ENCODE data around the gene GDAP2. TPM values are rescaled to one million over a fixed set of nuclear protein-coding genes. Genes with fewer than 3 reads are reported as not detected.

GDAP2 gene
- total and polyA plus RNA-seq, 11 donors: 1.4 to 25.6 (median 19.0) TPM

GRCh38 chr1:117871013-117871412 is 58.4 kb downstream of the GDAP2 start:
- Histone ChIP-seq H3K36me3 (peaks cover 0 to 94% (median 83%) of the 10 kb centered on the region in 9 donors), H3K4me3 (no peak overlapping the region), H3K4me1 (no peaks in the 10 kb centered on the region), H3K9me3 (peaks cover 0 to 18% (median 0%) of the 10 kb centered on the region in 12 donors), H3K27ac (no peak overlapping the region), H3K27me3 (no peaks in the 10 kb centered on the region)
- intact Hi-C loops (cut with DNase I): no loop called here
- no peak for TF ChIP-seq POLR2A (IDR thresholded peaks at IDR 0.05)
- no peak for TF ChIP-seq CTCF (IDR thresholded peaks at IDR 0.05)
- DNase-seq (no peak), ATAC-seq (no peak)

GRCh38 chr1:117861694-117862093 is 67.7 kb downstream of the GDAP2 start:
- Histone ChIP-seq H3K4me1 (peaks cover 0 to 6% (median 0%) of the 10 kb centered on the region in 12 donors), H3K27me3 (no peaks in the 10 kb centered on the region), H3K4me3 (no peak overlapping the region), H3K27ac (no peak overlapping the region), H3K36me3 (peaks cover 0 to 43% (median 33%) of the 10 kb centered on the region in 9 donors), H3K9me3 (peaks cover 0 to 4% (median 0%) of the 10 kb centered on the region in 12 donors)
- DNase-seq: no peak
- TF ChIP-seq POLR2A (IDR thresholded peaks at IDR 0.05) (no peak), CTCF (IDR thresholded peaks at IDR 0.05) (no peak)
- intact Hi-C loops (cut with DNase I): no loop called here
- WGBS, 4 donors: 39 to 73% (median 55%) methylated on average over 2 of the region's 2 CpGs
- ATAC-seq: no peak

- Histone ChIP-seq H3K9me3 (peaks cover 0 to 2% (median 0%) of the 10 kb centered on the region in 12 donors), H3K4me3 (no peak overlapping the region), H3K27ac (no peak overlapping the region), H3K27me3 (no peaks in the 10 kb centered on the region), H3K4me1 (peaks cover 0 to 6% (median 0%) of the 10 kb centered on the region in 12 donors), H3K36me3 (peaks cover 0 to 37% (median 26%) of the 10 kb centered on the region in 9 donors)
- DNase-seq (no peak), ATAC-seq (no peak)
- TF ChIP-seq POLR2A (IDR thresholded peaks at IDR 0.05) (no peak), CTCF (IDR thresholded peaks at IDR 0.05) (no peak)
- intact Hi-C loops (cut with DNase I): no loop called here
- 77 to 84% (median 80%) methylated on average over 2 of the region's 2 CpGs for WGBS, 4 donors
Observed at GRCh38 chr1:117860896-117861610, 68.4 kb downstream of the GDAP2 start.

- TF ChIP-seq CTCF (IDR thresholded peaks at IDR 0.05) (no peak), POLR2A (IDR thresholded peaks at IDR 0.05) (no peak)
- Histone ChIP-seq H3K27ac (no peak overlapping the region), H3K4me3 (no peak overlapping the region), H3K9me3 (no peaks in the 10 kb centered on the region), H3K4me1 (peaks cover 0 to 6% (median 0%) of the 10 kb centered on the region in 12 donors), H3K27me3 (no peaks in the 10 kb centered on the region), H3K36me3 (peaks cover 0 to 27% (median 17%) of the 10 kb centered on the region in 9 donors)
- DNase-seq (no peak), ATAC-seq (no peak)
- WGBS, 4 donors: 92 to 96% (median 95%) methylated on average over 4 of the region's 4 CpGs
- intact Hi-C loops (cut with DNase I): no loop called here
Observed at GRCh38 chr1:117859901-117860300, 69.5 kb downstream of the GDAP2 start.
